Effector memory CD8-positive, alpha-beta T cell (primary cell): Measurements from ENCODE around the gene FGD4.
"Not testable (repeated sequence)": the region's sequence is repeated elsewhere in the genome, so short reads cannot be mapped to it uniquely, and the experiment has no call there.

Experiments used
- ATAC-seq: fragments of 150-1000 bp; cut with Tn5 transposase; replicated peaks from 2 replicates; pipeline ENCODE4 v1.10.0; 2021; ENCODE audit warnings: mild to moderate bottlenecking, moderate library complexity
- DNase-seq, 3 experiments: peaks; one replicate each; pipeline ENCODE4 v3.0.0; 2021
- H3K27ac Mint-ChIP-seq, 2 donors: one replicate each; pipeline ENCODE4 v1.8.0; 2022; ENCODE audit warnings: mild to moderate bottlenecking in 2 of 2, mixed read lengths in 2 of 2, moderate library complexity in 2 of 2
- H3K27me3 Mint-ChIP-seq, 2 donors: one replicate each; pipeline ENCODE4 v1.8.0; 2022; ENCODE audit warnings: mixed read lengths in 2 of 2
- H3K36me3 Mint-ChIP-seq: one replicate; pipeline ENCODE4 v1.8.0; 2022; ENCODE audit warnings: mild to moderate bottlenecking, moderate library complexity, mixed read lengths; ENCODE audit not compliant: insufficient read depth
- H3K4me1 Mint-ChIP-seq, 2 donors: one replicate each; pipeline ENCODE4 v1.8.0; 2022; ENCODE audit warnings: low read depth in 2 of 2, mixed read lengths in 2 of 2
- H3K4me3 Mint-ChIP-seq, 2 donors: one replicate each; pipeline ENCODE4 v1.8.0; 2022; ENCODE audit warnings: mild to moderate bottlenecking in 2 of 2, mixed read lengths in 2 of 2, moderate library complexity in 2 of 2
- H3K9me3 Mint-ChIP-seq, 2 donors: one replicate each; pipeline ENCODE4 v1.8.0; 2022; ENCODE audit warnings: mixed read lengths in 2 of 2

The FGD4 gene

GRCh38 chr12:32512379-32512778, 113.0 kb downstream of the FGD4 start:
- DNase-seq: no peak
- Mint-ChIP-seq H3K4me3 (no peak overlapping the region), H3K27me3 (peaks cover 31 to 39% of the 10 kb centered on the region in 2 donors)

GRCh38 chr12:32512910-32513309, 113.6 kb downstream of the FGD4 start:
- Mint-ChIP-seq H3K27ac (no peak overlapping the region), H3K4me1 (no peaks in the 10 kb centered on the region), H3K27me3 (peaks cover 29 to 34% of the 10 kb centered on the region in 2 donors), H3K36me3 (no peaks in the 10 kb centered on the region), H3K4me3 (no peak overlapping the region), H3K9me3 (no peaks in the 10 kb centered on the region)
- no peak for ATAC-seq
- no peak for DNase-seq

More at GRCh38 chr12:32512379-32512778, 113.0 kb downstream of the FGD4 start:
- H3K4me1 Mint-ChIP-seq: no peaks in the 10 kb centered on the region
- H3K27ac Mint-ChIP-seq: no peak overlapping the region
- no peak for ATAC-seq
- H3K9me3 Mint-ChIP-seq: no peaks in the 10 kb centered on the region
- no peaks in the 10 kb centered on the region for H3K36me3 Mint-ChIP-seq

GRCh38 chr12:32515137-32515873, 115.9 kb downstream of the FGD4 start:
- DNase-seq (no peak), ATAC-seq (no peak)
- H3K4me3 Mint-ChIP-seq: no peak overlapping the region
- no peak overlapping the region for H3K27ac Mint-ChIP-seq
- no peaks in the 10 kb centered on the region for H3K9me3 Mint-ChIP-seq
- H3K27me3 Mint-ChIP-seq: peaks cover 29 to 33% of the 10 kb centered on the region in 2 donors
- no peaks in the 10 kb centered on the region for H3K4me1 Mint-ChIP-seq
- H3K36me3 Mint-ChIP-seq: no peaks in the 10 kb centered on the region

DNA sequence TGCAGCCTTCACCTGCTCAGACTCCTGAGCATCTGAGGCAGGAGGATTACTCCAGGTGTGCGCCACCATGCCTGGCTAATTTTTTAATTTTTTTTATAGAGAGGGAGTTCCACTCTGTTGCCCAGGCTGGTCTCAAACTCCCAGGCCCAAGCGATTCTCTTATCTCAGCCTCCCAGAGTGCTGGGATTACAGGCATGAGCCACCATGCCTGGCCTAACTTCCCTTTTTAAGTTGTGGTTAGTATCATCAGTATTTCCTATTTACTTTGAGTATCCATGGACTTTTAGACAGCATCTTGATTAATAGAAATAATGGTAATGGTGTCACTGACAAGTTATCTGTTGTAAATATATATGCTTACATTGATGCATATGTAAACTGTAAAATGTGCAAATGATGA, 116.9 kb downstream of the FGD4 start:
- Mint-ChIP-seq H3K9me3 (no peaks in the 10 kb centered on the region), H3K27me3 (peaks cover 24 to 28% of the 10 kb centered on the region in 2 donors), H3K4me1 (no peaks in the 10 kb centered on the region), H3K4me3 (no peak overlapping the region), H3K27ac (no peak overlapping the region), H3K36me3 (no peaks in the 10 kb centered on the region)
- DNase-seq (no peak), ATAC-seq (no peak)

- peaks cover 13 to 25% of the 10 kb centered on the region in 2 donors for H3K27me3 Mint-ChIP-seq
- no peaks in the 10 kb centered on the region for H3K4me1 Mint-ChIP-seq
- H3K36me3 Mint-ChIP-seq: no peaks in the 10 kb centered on the region
- H3K27ac Mint-ChIP-seq: no peak overlapping the region
- no peak for DNase-seq
- H3K4me3 Mint-ChIP-seq: no peak overlapping the region
- no peaks in the 10 kb centered on the region for H3K9me3 Mint-ChIP-seq
- ATAC-seq: no peak
Observed at GRCh38 chr12:32517966-32518365, 118.6 kb downstream of the FGD4 start.

DNA sequence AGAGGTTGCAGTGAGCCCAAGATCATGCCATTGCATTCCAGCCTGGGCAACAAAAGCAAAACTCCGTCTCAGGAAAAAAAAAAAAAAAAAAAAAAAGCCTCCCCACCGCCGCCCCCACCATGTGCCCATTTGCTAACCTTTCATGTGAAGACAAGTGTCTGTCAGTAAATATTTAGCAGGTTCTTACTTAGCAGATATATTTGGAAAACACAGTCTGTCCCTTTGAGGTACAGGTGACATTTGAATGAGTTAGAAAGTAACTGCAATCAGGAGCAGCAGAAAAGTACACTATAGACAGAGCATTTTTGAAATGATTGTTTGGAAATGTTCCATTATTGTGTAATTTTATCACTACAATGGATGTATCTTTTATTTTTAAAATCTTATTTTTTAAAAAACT, 119.7 kb downstream of the FGD4 start:
- DNase-seq (no peak), ATAC-seq (no peak)
- Mint-ChIP-seq H3K9me3 (no peaks in the 10 kb centered on the region), H3K27me3 (peaks cover 6 to 18% of the 10 kb centered on the region in 2 donors), H3K4me1 (no peaks in the 10 kb centered on the region), H3K4me3 (no peak overlapping the region), H3K27ac (no peak overlapping the region), H3K36me3 (no peaks in the 10 kb centered on the region)

- H3K4me3 Mint-ChIP-seq: no peak overlapping the region
- no peaks in the 10 kb centered on the region for H3K4me1 Mint-ChIP-seq
- no peak for DNase-seq
- peaks cover 0 to 6% of the 10 kb centered on the region in 2 donors for H3K27me3 Mint-ChIP-seq
- no peaks in the 10 kb centered on the region for H3K9me3 Mint-ChIP-seq
- no peak overlapping the region for H3K27ac Mint-ChIP-seq
- no peaks in the 10 kb centered on the region for H3K36me3 Mint-ChIP-seq
- no peak for ATAC-seq
Observed at GRCh38 chr12:32522331-32523221, 123.2 kb downstream of the FGD4 start.

DNA sequence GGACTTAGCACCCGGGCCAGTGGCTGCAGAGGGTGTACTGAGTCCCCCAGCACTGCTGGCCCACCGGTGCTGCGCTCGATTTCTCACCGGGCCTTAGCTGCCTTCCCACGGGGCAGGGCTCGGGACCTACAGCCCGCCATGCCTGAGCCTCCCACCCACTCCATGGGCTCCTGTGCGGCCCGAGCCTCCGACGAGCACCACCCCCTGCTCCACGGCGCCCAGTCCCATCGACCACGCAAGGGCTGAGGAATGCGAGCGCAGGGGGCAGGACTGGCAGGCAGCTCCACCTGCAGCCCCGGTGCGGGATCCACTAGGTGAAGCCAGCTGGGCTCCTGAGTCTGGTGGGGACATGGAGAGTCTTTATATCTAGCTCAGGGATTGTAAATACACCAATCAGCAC, 126.4 kb downstream of the FGD4 start:
- H3K27me3 Mint-ChIP-seq, DNase-seq, H3K4me1 Mint-ChIP-seq, H3K9me3 Mint-ChIP-seq, ATAC-seq, H3K27ac Mint-ChIP-seq, H3K4me3 Mint-ChIP-seq, H3K36me3 Mint-ChIP-seq: not testable (repeated sequence)

DNA sequence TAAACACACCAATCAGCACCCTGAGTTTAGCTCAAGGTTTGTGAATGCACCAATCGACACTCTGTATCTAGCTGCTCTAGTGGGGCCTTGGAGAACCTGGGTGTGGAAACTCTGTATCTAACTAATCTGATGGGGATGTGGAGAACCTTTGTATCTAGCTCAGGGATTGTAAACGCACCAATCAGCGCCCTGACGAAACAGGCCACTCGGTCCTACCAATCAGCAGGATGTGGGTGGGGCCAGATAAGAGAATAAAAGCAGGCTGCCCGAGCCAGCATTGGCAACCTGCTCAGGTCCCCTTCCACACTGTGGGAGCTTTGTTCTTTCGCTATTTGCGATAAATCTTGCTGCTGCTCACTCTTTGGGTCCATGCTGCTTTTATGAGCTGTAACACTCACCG, 127.0 kb downstream of the FGD4 start:
- not testable (repeated sequence) for H3K27me3 Mint-ChIP-seq, H3K4me1 Mint-ChIP-seq, H3K36me3 Mint-ChIP-seq, DNase-seq, H3K9me3 Mint-ChIP-seq, H3K27ac Mint-ChIP-seq, H3K4me3 Mint-ChIP-seq, ATAC-seq

- ATAC-seq (no peak), DNase-seq (no peak)
- Mint-ChIP-seq H3K27me3 (peaks cover 8 to 16% of the 10 kb centered on the region in 2 donors), H3K36me3 (no peaks in the 10 kb centered on the region), H3K27ac (no peak overlapping the region), H3K4me3 (no peak overlapping the region), H3K4me1 (peaks cover 0 to 4% of the 10 kb centered on the region in 2 donors), H3K9me3 (no peaks in the 10 kb centered on the region)
Observed at GRCh38 chr12:32532422-32532821, 133.1 kb downstream of the FGD4 start.

GRCh38 chr12:32532951-32533350, 133.6 kb downstream of the FGD4 start:
- Mint-ChIP-seq H3K4me1 (peaks cover 0 to 4% of the 10 kb centered on the region in 2 donors), H3K36me3 (no peaks in the 10 kb centered on the region), H3K27ac (no peak overlapping the region), H3K9me3 (no peaks in the 10 kb centered on the region), H3K4me3 (no peak overlapping the region), H3K27me3 (peaks cover 13 to 21% of the 10 kb centered on the region in 2 donors)
- ATAC-seq: no peak
- no peak for DNase-seq

DNA sequence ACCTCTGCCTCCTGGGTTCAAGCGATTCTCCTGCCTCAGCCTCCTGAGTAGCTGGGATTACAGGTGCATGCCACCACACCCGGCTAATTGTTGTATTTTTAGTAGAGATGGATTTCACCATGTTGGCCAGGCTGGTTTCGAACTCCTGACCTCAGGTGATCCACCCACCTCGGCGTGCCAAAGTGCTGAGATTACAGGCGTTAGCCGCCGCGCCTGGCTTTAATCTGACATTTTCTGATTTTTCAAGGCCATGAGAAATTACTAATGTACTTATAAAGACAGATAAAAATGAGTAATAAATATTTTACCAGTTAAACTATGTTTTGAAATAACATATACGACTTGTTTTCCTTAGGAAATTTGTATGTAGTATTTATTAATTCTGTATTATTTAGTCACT, 134.1 kb downstream of the FGD4 start:
- not testable (repeated sequence) for H3K4me3 Mint-ChIP-seq, DNase-seq, H3K9me3 Mint-ChIP-seq, H3K36me3 Mint-ChIP-seq, H3K27ac Mint-ChIP-seq, ATAC-seq, H3K4me1 Mint-ChIP-seq
- peaks cover 17 to 27% of the 10 kb centered on the region in 2 donors for H3K27me3 Mint-ChIP-seq

GRCh38 chr12:32533971-32534590, 134.7 kb downstream of the FGD4 start:
- DNase-seq (no peak), ATAC-seq (no peak)
- Mint-ChIP-seq H3K9me3 (no peaks in the 10 kb centered on the region), H3K27me3 (peaks cover 21 to 31% of the 10 kb centered on the region in 2 donors), H3K27ac (no peak overlapping the region), H3K36me3 (no peaks in the 10 kb centered on the region), H3K4me3 (no peak overlapping the region), H3K4me1 (peaks cover 0 to 4% of the 10 kb centered on the region in 2 donors)
